ENCODE results near the gene ATP2B2.

ATP2B2 gene

DNA sequence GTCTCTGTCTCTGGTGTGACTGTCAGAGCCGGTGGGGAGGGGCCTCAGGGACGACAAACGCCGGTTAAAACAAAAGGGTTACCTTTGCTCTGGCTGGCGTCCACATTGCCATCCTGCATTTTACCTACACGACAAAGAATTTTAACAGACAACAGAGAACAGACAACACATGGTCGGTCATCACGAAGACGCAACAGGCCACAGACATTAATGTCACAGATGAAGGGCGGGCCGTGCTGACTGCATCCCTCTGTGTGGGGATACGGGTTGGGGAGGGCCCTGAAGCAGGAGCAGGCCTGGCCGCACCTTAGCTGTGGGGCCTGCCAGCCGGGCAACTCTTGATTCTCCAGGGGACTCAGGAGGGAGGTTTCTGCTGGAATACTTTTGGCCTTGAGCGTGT is 126.2 kb downstream of the ATP2B2 start:
- H3K27me3 ChIP-seq (ENCODE audit: insufficient read depth, poor library complexity, severe bottlenecking), result peaks cover 4% of the 10 kb centered on the region
- no peak overlapping the region for H3K27ac ChIP-seq (ENCODE audit: poor library complexity, severe bottlenecking)
- ATAC-seq (ENCODE audit: low read depth), result no peak
- no peak overlapping the region for H3K4me3 ChIP-seq (ENCODE audit: severe bottlenecking)
- H3K9me3 ChIP-seq (ENCODE audit: severe bottlenecking), result no peaks in the 10 kb centered on the region
- H3K4me1 ChIP-seq (ENCODE audit: insufficient read depth, poor library complexity, severe bottlenecking), result no peaks in the 10 kb centered on the region
- H3K36me3 ChIP-seq (ENCODE audit: low read depth), result no peaks in the 10 kb centered on the region
- no peak for DNase-seq (ENCODE audit: low spot score)
- TF ChIP-seq, protein P1, sequence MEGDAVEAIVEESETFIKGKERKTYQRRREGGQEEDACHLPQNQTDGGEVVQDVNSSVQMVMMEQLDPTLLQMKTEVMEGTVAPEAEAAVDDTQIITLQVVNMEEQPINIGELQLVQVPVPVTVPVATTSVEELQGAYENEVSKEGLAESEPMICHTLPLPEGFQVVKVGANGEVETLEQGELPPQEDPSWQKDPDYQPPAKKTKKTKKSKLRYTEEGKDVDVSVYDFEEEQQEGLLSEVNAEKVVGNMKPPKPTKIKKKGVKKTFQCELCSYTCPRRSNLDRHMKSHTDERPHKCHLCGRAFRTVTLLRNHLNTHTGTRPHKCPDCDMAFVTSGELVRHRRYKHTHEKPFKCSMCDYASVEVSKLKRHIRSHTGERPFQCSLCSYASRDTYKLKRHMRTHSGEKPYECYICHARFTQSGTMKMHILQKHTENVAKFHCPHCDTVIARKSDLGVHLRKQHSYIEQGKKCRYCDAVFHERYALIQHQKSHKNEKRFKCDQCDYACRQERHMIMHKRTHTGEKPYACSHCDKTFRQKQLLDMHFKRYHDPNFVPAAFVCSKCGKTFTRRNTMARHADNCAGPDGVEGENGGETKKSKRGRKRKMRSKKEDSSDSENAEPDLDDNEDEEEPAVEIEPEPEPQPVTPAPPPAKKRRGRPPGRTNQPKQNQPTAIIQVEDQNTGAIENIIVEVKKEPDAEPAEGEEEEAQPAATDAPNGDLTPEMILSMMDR (IDR thresholded peaks at IDR 0.05; ENCODE audit: poor library complexity, severe bottlenecking), result no peak

GRCh38 chr3:10378742-10379141 is 126.6 kb downstream of the ATP2B2 start:
- no peak overlapping the region for H3K27ac ChIP-seq (ENCODE audit: poor library complexity, severe bottlenecking)
- TF ChIP-seq, protein P1 (IDR thresholded peaks at IDR 0.05; ENCODE audit: poor library complexity, severe bottlenecking), result no peak
- H3K9me3 ChIP-seq (ENCODE audit: severe bottlenecking), result no peaks in the 10 kb centered on the region
- DNase-seq (ENCODE audit: low spot score), result no peak
- peaks cover 4% of the 10 kb centered on the region for H3K27me3 ChIP-seq (ENCODE audit: insufficient read depth, poor library complexity, severe bottlenecking)
- H3K4me1 ChIP-seq (ENCODE audit: insufficient read depth, poor library complexity, severe bottlenecking), result no peaks in the 10 kb centered on the region
- H3K4me3 ChIP-seq (ENCODE audit: severe bottlenecking), result no peak overlapping the region
- ATAC-seq (ENCODE audit: low read depth), result no peak
- no peaks in the 10 kb centered on the region for H3K36me3 ChIP-seq (ENCODE audit: low read depth)

DNA sequence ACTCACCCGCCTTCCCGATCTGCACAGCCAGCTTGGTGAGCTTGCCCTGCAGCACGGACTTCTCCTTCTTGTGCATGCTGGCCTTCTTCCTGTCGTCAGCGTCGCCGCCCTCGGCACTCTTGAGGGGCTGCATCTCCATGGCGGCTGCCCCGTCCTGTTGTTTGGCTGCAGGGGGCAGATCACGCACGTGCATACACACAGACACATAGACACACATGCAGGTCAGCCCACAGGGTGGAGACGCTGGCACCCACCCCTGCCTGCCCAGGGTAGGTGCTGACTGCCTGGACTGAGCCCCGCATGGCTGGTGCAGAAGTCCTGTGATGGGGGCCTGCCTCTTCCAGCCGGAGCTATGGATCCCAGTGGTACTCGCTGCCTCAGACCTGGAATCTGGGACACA is 127.1 kb downstream of the ATP2B2 start:
- Histone ChIP-seq H3K4me3 (ENCODE audit: severe bottlenecking) (no peak overlapping the region), H3K27ac (ENCODE audit: poor library complexity, severe bottlenecking) (no peak overlapping the region), H3K9me3 (ENCODE audit: severe bottlenecking) (no peaks in the 10 kb centered on the region), H3K4me1 (ENCODE audit: insufficient read depth, poor library complexity, severe bottlenecking) (no peaks in the 10 kb centered on the region), H3K36me3 (ENCODE audit: low read depth) (no peaks in the 10 kb centered on the region), H3K27me3 (ENCODE audit: insufficient read depth, poor library complexity, severe bottlenecking) (peaks cover 4% of the 10 kb centered on the region)
- TF ChIP-seq, protein P1 (IDR thresholded peaks at IDR 0.05; ENCODE audit: poor library complexity, severe bottlenecking), result no peak
- ATAC-seq (ENCODE audit: low read depth), result no peak
- no peak for DNase-seq (ENCODE audit: low spot score)

DNA sequence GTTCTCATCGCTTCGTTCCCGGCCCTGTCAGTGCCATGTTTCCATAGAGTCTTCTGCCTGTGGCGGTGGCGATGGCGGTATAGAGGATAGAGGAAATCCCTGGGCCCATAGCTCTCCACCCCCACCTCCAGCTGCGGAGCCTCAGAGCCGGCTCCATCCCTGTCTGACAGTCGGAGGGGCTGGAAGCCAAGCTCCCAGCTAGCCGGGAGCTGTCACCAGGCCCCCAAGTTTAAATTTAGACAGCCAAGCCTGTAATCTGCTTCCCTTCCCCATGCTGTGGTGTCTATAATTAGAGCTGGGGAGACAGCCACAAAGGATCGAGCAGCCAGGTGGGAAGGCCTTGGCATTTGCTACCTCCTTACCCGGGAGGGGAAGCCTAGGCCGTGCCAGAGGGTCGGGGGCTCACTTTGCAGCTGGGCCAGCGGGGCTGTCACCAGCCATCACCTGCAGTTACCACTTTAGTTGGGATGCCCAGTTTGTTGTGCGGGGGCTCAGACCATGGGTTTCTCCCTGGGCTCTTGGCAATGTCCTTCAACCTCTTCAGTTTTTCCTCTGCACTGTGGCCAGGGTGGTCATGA is 128.1 kb downstream of the ATP2B2 start:
- Histone ChIP-seq H3K4me1 (ENCODE audit: insufficient read depth, poor library complexity, severe bottlenecking) (no peaks in the 10 kb centered on the region), H3K27ac (ENCODE audit: poor library complexity, severe bottlenecking) (no peak overlapping the region), H3K4me3 (ENCODE audit: severe bottlenecking) (no peak overlapping the region), H3K9me3 (ENCODE audit: severe bottlenecking) (no peaks in the 10 kb centered on the region), H3K36me3 (ENCODE audit: low read depth) (no peaks in the 10 kb centered on the region), H3K27me3 (ENCODE audit: insufficient read depth, poor library complexity, severe bottlenecking) (peaks cover 4% of the 10 kb centered on the region)
- no peak for ATAC-seq (ENCODE audit: low read depth)
- DNase-seq (ENCODE audit: low spot score), result no peak
- TF ChIP-seq, protein P1 (IDR thresholded peaks at IDR 0.05; ENCODE audit: poor library complexity, severe bottlenecking), result no peak

GRCh38 chr3:10376353-10376752 is 129.0 kb downstream of the ATP2B2 start:
- Histone ChIP-seq H3K4me1 (ENCODE audit: insufficient read depth, poor library complexity, severe bottlenecking) (no peaks in the 10 kb centered on the region), H3K27ac (ENCODE audit: poor library complexity, severe bottlenecking) (no peak overlapping the region), H3K9me3 (ENCODE audit: severe bottlenecking) (no peaks in the 10 kb centered on the region), H3K36me3 (ENCODE audit: low read depth) (no peaks in the 10 kb centered on the region), H3K27me3 (ENCODE audit: insufficient read depth, poor library complexity, severe bottlenecking) (peaks cover 2% of the 10 kb centered on the region), H3K4me3 (ENCODE audit: severe bottlenecking) (no peak overlapping the region)
- DNase-seq (ENCODE audit: low spot score) (no peak), ATAC-seq (ENCODE audit: low read depth) (no peak)
- TF ChIP-seq, protein P1 (IDR thresholded peaks at IDR 0.05; ENCODE audit: poor library complexity, severe bottlenecking), result no peak

All from RWPE2 (cell line).